MM.1S (cell line): ENCODE results near the gene PDZD8.

Experiments used
- DNase-seq: peaks from one replicate; pipeline ENCODE4 v3.0.0-alpha.2; 2015
- H2AFZ ChIP-seq: fragments of 300-600 bp; sonication (generic); 2 replicates; pipeline ENCODE4 v1.6.0; 2016; ENCODE audit warnings: antibody characterized with exemption, low read length
- H3F3A ChIP-seq: fragments of 300-600 bp; sonication (generic); 2 replicates; pipeline ENCODE4 v1.6.1; 2016; ENCODE audit warnings: mild to moderate bottlenecking, antibody characterized with exemption, low read length, moderate library complexity, mixed read lengths; ENCODE audit not compliant: insufficient read depth
- H3K27ac ChIP-seq: fragments of 300-600 bp; sonication (generic); 2 replicates; pipeline ENCODE4 v1.5.1; 2016; ENCODE audit warnings: mild to moderate bottlenecking, low read length
- H3K27me3 ChIP-seq: fragments of 300-600 bp; sonication (generic); replicated peaks from 2 replicates; pipeline ENCODE4 v1.6.0; 2016; ENCODE audit warnings: low read length; ENCODE audit not compliant: insufficient read depth
- H3K36me3 ChIP-seq: fragments of 300-600 bp; sonication (generic); replicated peaks from 2 replicates; pipeline ENCODE4 v1.6.1; 2016; ENCODE audit warnings: mild to moderate bottlenecking, low read length, mixed read lengths; ENCODE audit not compliant: insufficient read depth
- H3K4me1 ChIP-seq: fragments of 300-600 bp; sonication (generic); 2 replicates; pipeline ENCODE4 v1.6.1; 2016; ENCODE audit warnings: low read length, mixed read lengths
- H3K4me2 ChIP-seq: fragments of 300-600 bp; sonication (generic); 2 replicates; pipeline ENCODE4 v1.6.0; 2016; ENCODE audit warnings: low read depth, low read length
- H3K4me3 ChIP-seq: fragments of 300-600 bp; sonication (generic); 2 replicates; pipeline ENCODE4 v1.5.1; 2016; ENCODE audit warnings: low read length, mixed read lengths
- H3K79me2 ChIP-seq: fragments of 300-600 bp; sonication (generic); 2 replicates; pipeline ENCODE4 v1.6.1; 2016; ENCODE audit warnings: mixed run types, low read length, mixed read lengths
- H3K9ac ChIP-seq: fragments of 300-600 bp; sonication (generic); 2 replicates; pipeline ENCODE4 v1.6.1; 2016; ENCODE audit warnings: low read length, mixed read lengths
- H3K9me2 ChIP-seq: fragments of 300-600 bp; sonication (generic); replicated peaks from 2 replicates; pipeline ENCODE4 v1.6.1; 2016; ENCODE audit warnings: mild to moderate bottlenecking, low read length, mixed read lengths; ENCODE audit not compliant: insufficient read depth
- H3K9me3 ChIP-seq: fragments of 300-600 bp; sonication (generic); replicated peaks from 2 replicates; pipeline ENCODE4 v1.6.1; 2016; ENCODE audit warnings: mild to moderate bottlenecking, low read length, mixed read lengths; ENCODE audit not compliant: insufficient read depth
- H4K20me1 ChIP-seq: fragments of 300-600 bp; sonication (generic); 2 replicates; pipeline ENCODE4 v1.6.1; 2016; ENCODE audit warnings: mild to moderate bottlenecking, low read length, moderate library complexity, mixed read lengths; ENCODE audit not compliant: insufficient read depth
- EZH2 ChIP-seq: fragments of 300-600 bp; sonication (generic); optimal IDR thresholded peaks from 2 replicates; pipeline ENCODE3; 2017; ENCODE audit warnings: low read depth, mild to moderate bottlenecking, antibody characterized with exemption, low read length, mixed read lengths
- EZH2phosphoT487 ChIP-seq: fragments of 300-600 bp; sonication (generic); IDR thresholded peaks from 2 replicates; pipeline ENCODE4 v1.6.1; 2018; ENCODE audit warnings: antibody characterized with exemption, low read length
- TF ChIP-seq, protein P1 (sequence below): fragments of 300-600 bp; sonication (generic); IDR thresholded peaks from 2 replicates; pipeline ENCODE4 v1.5.1; 2016; ENCODE audit warnings: antibody characterized with exemption, low read length, mixed read lengths

PDZD8 gene

GRCh38 chr10:117257721-117258120, 117.5 kb downstream of the PDZD8 start:
- Histone ChIP-seq H3K36me3 (no peaks in the 10 kb centered on the region), H3K79me2 (no peaks in the 10 kb centered on the region), H3K9ac (no peak overlapping the region), H3K9me2 (no peaks in the 10 kb centered on the region), H3K4me3 (no peak overlapping the region), H3K27me3 (no peaks in the 10 kb centered on the region), H3K4me1 (no peaks in the 10 kb centered on the region), H4K20me1 (no peaks in the 10 kb centered on the region), H2AFZ (no peak overlapping the region), H3K9me3 (no peaks in the 10 kb centered on the region), H3K4me2 (no peak overlapping the region), H3F3A (no peaks in the 10 kb centered on the region), H3K27ac (no peak overlapping the region)
- no peak for DNase-seq
- no peak for TF ChIP-seq EZH2
- TF ChIP-seq, protein P1, sequence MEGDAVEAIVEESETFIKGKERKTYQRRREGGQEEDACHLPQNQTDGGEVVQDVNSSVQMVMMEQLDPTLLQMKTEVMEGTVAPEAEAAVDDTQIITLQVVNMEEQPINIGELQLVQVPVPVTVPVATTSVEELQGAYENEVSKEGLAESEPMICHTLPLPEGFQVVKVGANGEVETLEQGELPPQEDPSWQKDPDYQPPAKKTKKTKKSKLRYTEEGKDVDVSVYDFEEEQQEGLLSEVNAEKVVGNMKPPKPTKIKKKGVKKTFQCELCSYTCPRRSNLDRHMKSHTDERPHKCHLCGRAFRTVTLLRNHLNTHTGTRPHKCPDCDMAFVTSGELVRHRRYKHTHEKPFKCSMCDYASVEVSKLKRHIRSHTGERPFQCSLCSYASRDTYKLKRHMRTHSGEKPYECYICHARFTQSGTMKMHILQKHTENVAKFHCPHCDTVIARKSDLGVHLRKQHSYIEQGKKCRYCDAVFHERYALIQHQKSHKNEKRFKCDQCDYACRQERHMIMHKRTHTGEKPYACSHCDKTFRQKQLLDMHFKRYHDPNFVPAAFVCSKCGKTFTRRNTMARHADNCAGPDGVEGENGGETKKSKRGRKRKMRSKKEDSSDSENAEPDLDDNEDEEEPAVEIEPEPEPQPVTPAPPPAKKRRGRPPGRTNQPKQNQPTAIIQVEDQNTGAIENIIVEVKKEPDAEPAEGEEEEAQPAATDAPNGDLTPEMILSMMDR: no peak
- TF ChIP-seq EZH2phosphoT487: no peak

- no peaks in the 10 kb centered on the region for H3K27me3 ChIP-seq
- no peak overlapping the region for H3K27ac ChIP-seq
- H2AFZ ChIP-seq: no peak overlapping the region
- H3K36me3 ChIP-seq: no peaks in the 10 kb centered on the region
- H3K9me2 ChIP-seq: no peaks in the 10 kb centered on the region
- TF ChIP-seq EZH2phosphoT487 (no peak), EZH2 (no peak)
- TF ChIP-seq, protein P1: no peak
- H3K79me2 ChIP-seq: no peaks in the 10 kb centered on the region
- DNase-seq: no peak
- no peaks in the 10 kb centered on the region for H3K9me3 ChIP-seq
- no peak overlapping the region for H3K9ac ChIP-seq
- no peaks in the 10 kb centered on the region for H3K4me1 ChIP-seq
- no peaks in the 10 kb centered on the region for H4K20me1 ChIP-seq
- H3K4me2 ChIP-seq: no peak overlapping the region
- no peaks in the 10 kb centered on the region for H3F3A ChIP-seq
- H3K4me3 ChIP-seq: no peak overlapping the region
Observed at GRCh38 chr10:117256910-117257309, 118.3 kb downstream of the PDZD8 start.

- Histone ChIP-seq H3K9ac (no peak overlapping the region), H3K79me2 (no peaks in the 10 kb centered on the region), H3K36me3 (no peaks in the 10 kb centered on the region), H3F3A (no peaks in the 10 kb centered on the region), H2AFZ (no peak overlapping the region), H4K20me1 (no peaks in the 10 kb centered on the region), H3K4me2 (no peak overlapping the region), H3K4me1 (no peaks in the 10 kb centered on the region), H3K27ac (no peak overlapping the region), H3K9me3 (no peaks in the 10 kb centered on the region), H3K9me2 (no peaks in the 10 kb centered on the region), H3K27me3 (no peaks in the 10 kb centered on the region), H3K4me3 (no peak overlapping the region)
- DNase-seq: no peak
- TF ChIP-seq EZH2phosphoT487 (no peak), EZH2 (no peak)
- TF ChIP-seq, protein P1: no peak
Observed at GRCh38 chr10:117255835-117256460, 119.3 kb downstream of the PDZD8 start.
